ENCODE measurements around the gene PTH2R. TPM values are rescaled to one million over a fixed set of nuclear protein-coding genes. Genes with fewer than 3 reads are reported as not detected.

Gene PTH2R
- total RNA-seq, 1 experiment from 2014 or later = 0.12 TPM

GRCh38 chr2:208490492-208490891 is 83.9 kb downstream of the PTH2R start:
- CTCF ChIA-PET = no interaction called here
- DNase-seq (ENCODE audit: low read depth, low spot score) (no peak), ATAC-seq (no peak)
- H3K36me3 ChIP-seq (ENCODE audit: control insufficient read depth in 1 of 2, insufficient read depth in 2 of 2, low read length in 2 of 2) = no peaks in the 10 kb centered on the region
- POLR2A ChIA-PET = no interaction called here
- no peaks in the 10 kb centered on the region for H3K4me1 ChIP-seq (ENCODE audit: control insufficient read depth in 1 of 2, insufficient read depth in 2 of 2, low read length in 2 of 2)
- H3K27ac ChIP-seq (ENCODE audit: low read depth, low read length) = no peak overlapping the region
- no peak overlapping the region for H2AFZ ChIP-seq (ENCODE audit: low read depth, low read length, poor library complexity, severe bottlenecking)
- H3K9ac ChIP-seq (ENCODE audit: low read length) = no peak overlapping the region
- H3K79me2 ChIP-seq (ENCODE audit: insufficient read depth, low read length) = no peaks in the 10 kb centered on the region
- TF ChIP-seq CBX3 (IDR thresholded peaks at IDR 0.05; ENCODE audit: low read depth) (no peak), ZFX (IDR thresholded peaks at IDR 0.05) (no peak), CTCF (IDR thresholded peaks at IDR 0.05 in 2 of 3, conservative IDR thresholded peaks at IDR 0.05 in 1 of 3; ENCODE audit: borderline replicate concordance in 1 of 3, insufficient read depth in 1 of 3, low read depth in 2 of 3, low read length in 2 of 3) (no peak), ATF3 (IDR thresholded peaks at IDR 0.05) (no peak), JUND (IDR thresholded peaks at IDR 0.05) (no peak), POLR2A (IDR thresholded peaks at IDR 0.05; ENCODE audit: borderline replicate concordance, extremely low read depth, insufficient read depth, insufficient read length) (no peak), ELF1 (IDR thresholded peaks at IDR 0.05; ENCODE audit: borderline replicate concordance, low read depth) (no peak), EZH2 (IDR thresholded peaks at IDR 0.05) (no peak), SRF (IDR thresholded peaks at IDR 0.05; ENCODE audit: low read depth) (no peak), FOSL1 (IDR thresholded peaks at IDR 0.05; ENCODE audit: low read depth) (no peak), TCF7L2 (IDR thresholded peaks at IDR 0.05; ENCODE audit: borderline replicate concordance, extremely low read depth, insufficient read depth, insufficient read length) (no peak), SP1 (IDR thresholded peaks at IDR 0.05; ENCODE audit: low read depth) (no peak), EZH2phosphoT487 (IDR thresholded peaks at IDR 0.05; ENCODE audit: borderline replicate concordance) (no peak), MAX (IDR thresholded peaks at IDR 0.05) (no peak), RAD21 (IDR thresholded peaks at IDR 0.05; ENCODE audit: low read depth) (no peak), REST (IDR thresholded peaks at IDR 0.05; ENCODE audit: low read depth) (no peak), CEBPB (IDR thresholded peaks at IDR 0.05; ENCODE audit: low read depth) (no peak), ZBTB33 (IDR thresholded peaks at IDR 0.05; ENCODE audit: extremely low read depth, insufficient replicate concordance, low read length) (no peak)
- H4K20me1 ChIP-seq (ENCODE audit: insufficient read depth) = no peaks in the 10 kb centered on the region
- no peak overlapping the region for H3K4me3 ChIP-seq (replicated peaks in 1 of 2; ENCODE audit: low read depth in 1 of 2, low read length in 2 of 2)
- BruUV-seq (replicated peaks) = no TSS peak
- RAD21 ChIA-PET (ENCODE audit: low non-redundant PET in 1 of 2, low total read pairs in 2 of 2, uncharacterized antibody in 2 of 2, unreplicated experiment in 2 of 2) = no interaction called here
- H3K27me3 ChIP-seq (ENCODE audit: insufficient read depth, low read length) = peaks cover 4% of the 10 kb centered on the region; the same call in 1 of the 2 replicates
- H3K4me2 ChIP-seq (ENCODE audit: low read length) = no peak overlapping the region
- H3K9me3 ChIP-seq (ENCODE audit: control insufficient read depth in 1 of 2, insufficient read depth in 1 of 2, low read depth in 1 of 2, low read length in 2 of 2) = no peaks in the 10 kb centered on the region
- intact Hi-C loops (cut with micrococcal nuclease) = no loop called here
- H3K9me2 ChIP-seq (ENCODE audit: insufficient read depth) = no peaks in the 10 kb centered on the region

Measured in HCT116 (cell line).